ENCODE results near the gene LCMT1.

- TF ChIP-seq, protein P1, sequence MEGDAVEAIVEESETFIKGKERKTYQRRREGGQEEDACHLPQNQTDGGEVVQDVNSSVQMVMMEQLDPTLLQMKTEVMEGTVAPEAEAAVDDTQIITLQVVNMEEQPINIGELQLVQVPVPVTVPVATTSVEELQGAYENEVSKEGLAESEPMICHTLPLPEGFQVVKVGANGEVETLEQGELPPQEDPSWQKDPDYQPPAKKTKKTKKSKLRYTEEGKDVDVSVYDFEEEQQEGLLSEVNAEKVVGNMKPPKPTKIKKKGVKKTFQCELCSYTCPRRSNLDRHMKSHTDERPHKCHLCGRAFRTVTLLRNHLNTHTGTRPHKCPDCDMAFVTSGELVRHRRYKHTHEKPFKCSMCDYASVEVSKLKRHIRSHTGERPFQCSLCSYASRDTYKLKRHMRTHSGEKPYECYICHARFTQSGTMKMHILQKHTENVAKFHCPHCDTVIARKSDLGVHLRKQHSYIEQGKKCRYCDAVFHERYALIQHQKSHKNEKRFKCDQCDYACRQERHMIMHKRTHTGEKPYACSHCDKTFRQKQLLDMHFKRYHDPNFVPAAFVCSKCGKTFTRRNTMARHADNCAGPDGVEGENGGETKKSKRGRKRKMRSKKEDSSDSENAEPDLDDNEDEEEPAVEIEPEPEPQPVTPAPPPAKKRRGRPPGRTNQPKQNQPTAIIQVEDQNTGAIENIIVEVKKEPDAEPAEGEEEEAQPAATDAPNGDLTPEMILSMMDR (IDR thresholded peaks at IDR 0.05), result no peak
- TF ChIP-seq REST (IDR thresholded peaks at IDR 0.05; ENCODE audit: insufficient read depth in 1 of 2, low read depth in 2 of 2, low read length in 1 of 2) (no peak), SIN3A (IDR thresholded peaks at IDR 0.05; ENCODE audit: borderline replicate concordance, insufficient read depth, low read depth, low read length) (no peak), POLR2AphosphoS5 (IDR thresholded peaks at IDR 0.05; ENCODE audit: low read depth, low read length) (no peak)
These were observed 64.6 kb downstream of the LCMT1 start for GRCh38 chr16:25176136-25176535.
